ENCODE measurements around the gene TMEM11.
A peak's percentile ranks its signal among the peaks of the same experiment; 100 is the strongest.

The TMEM11 gene

GRCh38 chr17:21164216-21164615 is 49.7 kb downstream of the TMEM11 start:
- no peak overlapping the region for H3K27ac ChIP-seq (ENCODE audit: low read depth, low read length)
- TF ChIP-seq EZH2phosphoT487 (IDR thresholded peaks at IDR 0.05; ENCODE audit: borderline replicate concordance, low read length) (no peak), CTCF (IDR thresholded peaks at IDR 0.05; ENCODE audit: low read depth, low read length, poor library complexity, severe bottlenecking) (peak; percentile 11)
- H3K79me2 ChIP-seq (ENCODE audit: control insufficient read depth, low read length), result no peaks in the 10 kb centered on the region
- H3K27me3 ChIP-seq (ENCODE audit: control insufficient read depth, low read length), result no peaks in the 10 kb centered on the region
- no peaks in the 10 kb centered on the region for H3K4me1 ChIP-seq (ENCODE audit: control insufficient read depth, low read length)
- no peaks in the 10 kb centered on the region for H3K9me2 ChIP-seq (replicated peaks; ENCODE audit: control insufficient read depth, low read length)
- H4K20me1 ChIP-seq (ENCODE audit: control insufficient read depth, insufficient read depth, low read depth, low read length), result no peaks in the 10 kb centered on the region
- no peaks in the 10 kb centered on the region for H3K36me3 ChIP-seq (ENCODE audit: control insufficient read depth, low read length)
- H3F3A ChIP-seq (ENCODE audit: control insufficient read depth, insufficient read depth), result peaks cover 4% of the 10 kb centered on the region; the same call in 1 of the 2 replicates
- no peak overlapping the region for H3K4me3 ChIP-seq (ENCODE audit: low read length)
- H3K4me2 ChIP-seq (ENCODE audit: low read length), result no peak overlapping the region
- H3K9me3 ChIP-seq (ENCODE audit: control insufficient read depth, insufficient read depth, low read length), result no peaks in the 10 kb centered on the region

GRCh38 chr17:21163101-21163500 is 50.9 kb downstream of the TMEM11 start:
- no peaks in the 10 kb centered on the region for H3K9me2 ChIP-seq (replicated peaks; ENCODE audit: control insufficient read depth, low read length)
- H3K9me3 ChIP-seq (ENCODE audit: control insufficient read depth, insufficient read depth, low read length), result no peaks in the 10 kb centered on the region
- no peaks in the 10 kb centered on the region for H3K79me2 ChIP-seq (ENCODE audit: control insufficient read depth, low read length)
- no peak overlapping the region for H3K4me3 ChIP-seq (ENCODE audit: low read length)
- H3K27me3 ChIP-seq (ENCODE audit: control insufficient read depth, low read length), result no peaks in the 10 kb centered on the region
- H4K20me1 ChIP-seq (ENCODE audit: control insufficient read depth, insufficient read depth, low read depth, low read length), result no peaks in the 10 kb centered on the region
- H3K4me2 ChIP-seq (ENCODE audit: low read length), result no peak overlapping the region
- no peaks in the 10 kb centered on the region for H3K36me3 ChIP-seq (ENCODE audit: control insufficient read depth, low read length)
- TF ChIP-seq CTCF (IDR thresholded peaks at IDR 0.05; ENCODE audit: low read depth, low read length, poor library complexity, severe bottlenecking) (no peak), EZH2phosphoT487 (IDR thresholded peaks at IDR 0.05; ENCODE audit: borderline replicate concordance, low read length) (no peak)
- H3K27ac ChIP-seq (ENCODE audit: low read depth, low read length), result no peak overlapping the region
- H3K4me1 ChIP-seq (ENCODE audit: control insufficient read depth, low read length), result no peaks in the 10 kb centered on the region
- H3F3A ChIP-seq (ENCODE audit: control insufficient read depth, insufficient read depth), result peaks cover 4% of the 10 kb centered on the region; the same call in 1 of the 2 replicates

- TF ChIP-seq CTCF (IDR thresholded peaks at IDR 0.05; ENCODE audit: low read depth, low read length, poor library complexity, severe bottlenecking) (no peak), EZH2phosphoT487 (IDR thresholded peaks at IDR 0.05; ENCODE audit: borderline replicate concordance, low read length) (no peak)
- no peaks in the 10 kb centered on the region for H3K9me2 ChIP-seq (replicated peaks; ENCODE audit: control insufficient read depth, low read length)
- no peak overlapping the region for H3K4me3 ChIP-seq (ENCODE audit: low read length)
- no peak overlapping the region for H3K27ac ChIP-seq (ENCODE audit: low read depth, low read length)
- no peaks in the 10 kb centered on the region for H3K9me3 ChIP-seq (ENCODE audit: control insufficient read depth, insufficient read depth, low read length)
- no peaks in the 10 kb centered on the region for H3K79me2 ChIP-seq (ENCODE audit: control insufficient read depth, low read length)
- no peaks in the 10 kb centered on the region for H3K27me3 ChIP-seq (ENCODE audit: control insufficient read depth, low read length)
- H4K20me1 ChIP-seq (ENCODE audit: control insufficient read depth, insufficient read depth, low read depth, low read length), result no peaks in the 10 kb centered on the region
- no peak overlapping the region for H3K4me2 ChIP-seq (ENCODE audit: low read length)
- H3F3A ChIP-seq (ENCODE audit: control insufficient read depth, insufficient read depth), result peaks cover 4% of the 10 kb centered on the region; the same call in 1 of the 2 replicates
- H3K36me3 ChIP-seq (ENCODE audit: control insufficient read depth, low read length), result no peaks in the 10 kb centered on the region
- H3K4me1 ChIP-seq (ENCODE audit: control insufficient read depth, low read length), result peaks cover 1% of the 10 kb centered on the region
Measured at GRCh38 chr17:21162394-21162775, 51.6 kb downstream of the TMEM11 start.
